Measurements from ENCODE around the gene SPATA22. TPM values are rescaled to one million over a fixed set of nuclear protein-coding genes. Genes with fewer than 3 reads are reported as not detected.
"Not testable (repeated sequence)": the region's sequence is repeated elsewhere in the genome, so short reads cannot be mapped to it uniquely, and the experiment has no call there.

SPATA22 gene
- polyA plus RNA-seq, 1 donor (not counting 4 experiments of a cell fraction or from before 2014, with no cell fraction given), result not detected

DNA sequence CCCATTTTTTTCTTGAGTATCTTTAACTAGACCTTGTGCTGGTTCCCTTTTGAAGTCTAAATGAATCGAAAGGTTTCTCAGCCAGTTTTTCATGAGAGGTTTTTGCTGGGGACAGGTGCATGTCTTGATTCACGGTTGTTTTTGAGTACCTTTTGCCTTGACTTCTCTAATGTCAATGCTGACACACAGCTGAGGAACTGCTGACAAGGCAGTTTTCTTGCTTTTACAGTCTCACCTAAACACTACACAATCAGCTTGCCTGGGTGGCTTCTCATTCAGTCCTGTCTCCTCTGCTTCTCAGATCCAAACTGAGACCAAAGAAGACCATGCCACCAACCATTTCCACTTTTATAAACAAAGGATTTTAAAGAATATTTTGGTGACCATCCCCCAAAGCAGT lies 53.4 kb downstream of the SPATA22 start:
- H4K20me1 ChIP-seq (ENCODE audit: control insufficient read depth, extremely low read depth, insufficient read depth, low read length), result no peaks in the 10 kb centered on the region
- dilution Hi-C loops (cut with MboI; ENCODE audit: extremely low pct_ligation_motif_present, low sequenced_read_pairs), result no loop called here
- no peak overlapping the region for H3K4me2 ChIP-seq (ENCODE audit: control insufficient read depth, extremely low read depth, insufficient read depth, low read depth, low read length)
- no peak for TF ChIP-seq EZH2 (IDR thresholded peaks at IDR 0.05; ENCODE audit: low read length)
- TF ChIP-seq, protein P1, sequence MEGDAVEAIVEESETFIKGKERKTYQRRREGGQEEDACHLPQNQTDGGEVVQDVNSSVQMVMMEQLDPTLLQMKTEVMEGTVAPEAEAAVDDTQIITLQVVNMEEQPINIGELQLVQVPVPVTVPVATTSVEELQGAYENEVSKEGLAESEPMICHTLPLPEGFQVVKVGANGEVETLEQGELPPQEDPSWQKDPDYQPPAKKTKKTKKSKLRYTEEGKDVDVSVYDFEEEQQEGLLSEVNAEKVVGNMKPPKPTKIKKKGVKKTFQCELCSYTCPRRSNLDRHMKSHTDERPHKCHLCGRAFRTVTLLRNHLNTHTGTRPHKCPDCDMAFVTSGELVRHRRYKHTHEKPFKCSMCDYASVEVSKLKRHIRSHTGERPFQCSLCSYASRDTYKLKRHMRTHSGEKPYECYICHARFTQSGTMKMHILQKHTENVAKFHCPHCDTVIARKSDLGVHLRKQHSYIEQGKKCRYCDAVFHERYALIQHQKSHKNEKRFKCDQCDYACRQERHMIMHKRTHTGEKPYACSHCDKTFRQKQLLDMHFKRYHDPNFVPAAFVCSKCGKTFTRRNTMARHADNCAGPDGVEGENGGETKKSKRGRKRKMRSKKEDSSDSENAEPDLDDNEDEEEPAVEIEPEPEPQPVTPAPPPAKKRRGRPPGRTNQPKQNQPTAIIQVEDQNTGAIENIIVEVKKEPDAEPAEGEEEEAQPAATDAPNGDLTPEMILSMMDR (optimal IDR thresholded peaks at IDR 0.05 in 1 of 3, IDR thresholded peaks at IDR 0.05 in 1 of 3, conservative IDR thresholded peaks at IDR 0.05 in 1 of 3; ENCODE audit: extremely low read depth in 1 of 3, insufficient read depth in 2 of 3, low read length in 3 of 3), result no peak
- no peaks in the 10 kb centered on the region for H3K9me1 ChIP-seq (ENCODE audit: control insufficient read depth, extremely low read depth, insufficient read depth, low read length)
- H3K9me3 ChIP-seq (ENCODE audit: control insufficient read depth, low read depth, low read length), result no peaks in the 10 kb centered on the region
- H3K4me1 ChIP-seq (ENCODE audit: control insufficient read depth, extremely low read depth, insufficient read depth, low read length), result no peaks in the 10 kb centered on the region
- FAIRE-seq, result no peak
- no peaks in the 10 kb centered on the region for H3K79me2 ChIP-seq (ENCODE audit: control insufficient read depth, insufficient read depth, low read length)
- H3K9ac ChIP-seq (ENCODE audit: control insufficient read depth, extremely low read depth, insufficient read depth, low read length), result no peak overlapping the region
- no peak overlapping the region for H3K27ac ChIP-seq (ENCODE audit: control insufficient read depth, insufficient read depth, low read length)
- H2AFZ ChIP-seq (ENCODE audit: control insufficient read depth, low read length), result no peak overlapping the region
- no peaks in the 10 kb centered on the region for H3K27me3 ChIP-seq (ENCODE audit: control insufficient read depth, extremely low read depth, insufficient read depth, low read length)
- H3K36me3 ChIP-seq (ENCODE audit: control insufficient read depth in 2 of 2, extremely low read depth in 1 of 2, insufficient read depth in 2 of 2, low read length in 2 of 2), result no peaks in the 10 kb centered on the region
- H3K4me3 ChIP-seq (ENCODE audit: control insufficient read depth in 2 of 3, extremely low read depth in 1 of 3, insufficient read depth in 2 of 3, low read depth in 1 of 3, low read length in 3 of 3), result no peak overlapping the region
- DNase-seq (ENCODE audit: low read depth, low spot score), result no peak

DNA sequence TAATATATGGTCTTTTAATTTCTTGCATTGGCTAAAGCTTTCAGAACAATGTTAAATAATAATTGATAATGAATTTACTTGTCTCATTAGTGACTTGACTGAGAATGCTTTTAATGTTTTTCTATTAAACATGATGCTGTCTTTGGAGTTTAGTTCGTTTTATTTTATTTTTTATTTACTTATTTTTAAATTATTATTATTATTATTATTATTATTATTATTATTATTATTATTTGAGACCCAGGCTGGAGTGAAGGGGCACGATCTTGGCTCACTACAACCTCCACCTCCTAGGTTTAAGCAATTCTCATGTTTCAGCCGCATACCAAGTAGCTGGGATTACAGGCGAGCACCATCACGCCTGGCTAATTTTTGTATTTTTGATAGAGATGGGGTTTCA lies 56.0 kb downstream of the SPATA22 start:
- dilution Hi-C loops (cut with MboI; ENCODE audit: extremely low pct_ligation_motif_present, low sequenced_read_pairs), result no loop called here
- no peak for FAIRE-seq

DNA sequence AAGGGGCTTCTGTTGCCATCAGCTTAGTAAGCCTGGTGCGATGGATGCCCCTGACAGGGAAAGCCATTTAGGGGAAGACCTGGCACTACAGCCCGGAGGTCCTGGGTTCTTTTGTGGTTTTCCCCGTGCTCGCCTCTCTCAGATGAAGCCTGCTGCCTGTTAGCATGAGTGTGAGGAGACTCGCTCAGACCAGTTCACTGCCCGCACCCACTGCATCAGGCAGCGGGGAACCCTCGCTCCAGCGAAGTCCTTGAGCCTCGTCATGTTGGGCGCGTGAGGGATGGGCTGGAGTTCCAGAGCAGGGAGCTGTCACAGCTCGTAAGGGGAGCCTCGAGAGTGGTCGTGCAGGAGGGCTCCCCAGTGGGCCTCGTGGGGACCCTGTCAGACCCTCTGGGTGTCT lies 59.4 kb downstream of the SPATA22 start:
- H2AFZ ChIP-seq (ENCODE audit: control insufficient read depth, low read length); H3K79me2 ChIP-seq (ENCODE audit: control insufficient read depth, insufficient read depth, low read length); dilution Hi-C loops (cut with MboI; ENCODE audit: extremely low pct_ligation_motif_present, low sequenced_read_pairs); H3K9me1 ChIP-seq (ENCODE audit: control insufficient read depth, extremely low read depth, insufficient read depth, low read length); H3K36me3 ChIP-seq (ENCODE audit: control insufficient read depth in 2 of 2, extremely low read depth in 1 of 2, insufficient read depth in 2 of 2, low read length in 2 of 2); H3K4me1 ChIP-seq (ENCODE audit: control insufficient read depth, extremely low read depth, insufficient read depth, low read length); H3K9ac ChIP-seq (ENCODE audit: control insufficient read depth, extremely low read depth, insufficient read depth, low read length); FAIRE-seq; H3K27ac ChIP-seq (ENCODE audit: control insufficient read depth, insufficient read depth, low read length); H3K27me3 ChIP-seq (ENCODE audit: control insufficient read depth, extremely low read depth, insufficient read depth, low read length); H3K9me3 ChIP-seq (ENCODE audit: control insufficient read depth, low read depth, low read length); H3K4me3 ChIP-seq (ENCODE audit: control insufficient read depth in 2 of 3, extremely low read depth in 1 of 3, insufficient read depth in 2 of 3, low read depth in 1 of 3, low read length in 3 of 3); DNase-seq (ENCODE audit: low read depth, low spot score); H3K4me2 ChIP-seq (ENCODE audit: control insufficient read depth, extremely low read depth, insufficient read depth, low read depth, low read length); H4K20me1 ChIP-seq (ENCODE audit: control insufficient read depth, extremely low read depth, insufficient read depth, low read length): not testable (repeated sequence)

More for the DNA sequence above, 56.0 kb downstream of the SPATA22 start:
- Histone ChIP-seq H3K27ac (ENCODE audit: control insufficient read depth, insufficient read depth, low read length) (no peak overlapping the region), H3K9me3 (ENCODE audit: control insufficient read depth, low read depth, low read length) (no peaks in the 10 kb centered on the region), H2AFZ (ENCODE audit: control insufficient read depth, low read length) (no peak overlapping the region), H3K36me3 (ENCODE audit: control insufficient read depth in 2 of 2, extremely low read depth in 1 of 2, insufficient read depth in 2 of 2, low read length in 2 of 2) (no peaks in the 10 kb centered on the region), H4K20me1 (ENCODE audit: control insufficient read depth, extremely low read depth, insufficient read depth, low read length) (no peaks in the 10 kb centered on the region), H3K79me2 (ENCODE audit: control insufficient read depth, insufficient read depth, low read length) (no peaks in the 10 kb centered on the region), H3K4me1 (ENCODE audit: control insufficient read depth, extremely low read depth, insufficient read depth, low read length) (no peaks in the 10 kb centered on the region), H3K27me3 (ENCODE audit: control insufficient read depth, extremely low read depth, insufficient read depth, low read length) (no peaks in the 10 kb centered on the region), H3K9me1 (ENCODE audit: control insufficient read depth, extremely low read depth, insufficient read depth, low read length) (no peaks in the 10 kb centered on the region), H3K4me3 (ENCODE audit: control insufficient read depth in 2 of 3, extremely low read depth in 1 of 3, insufficient read depth in 2 of 3, low read depth in 1 of 3, low read length in 3 of 3) (no peak overlapping the region), H3K9ac (ENCODE audit: control insufficient read depth, extremely low read depth, insufficient read depth, low read length) (no peak overlapping the region), H3K4me2 (ENCODE audit: control insufficient read depth, extremely low read depth, insufficient read depth, low read depth, low read length) (no peak overlapping the region)
- TF ChIP-seq EZH2 (IDR thresholded peaks at IDR 0.05; ENCODE audit: low read length), result no peak
- TF ChIP-seq, protein P1 (optimal IDR thresholded peaks at IDR 0.05 in 1 of 3, IDR thresholded peaks at IDR 0.05 in 1 of 3, conservative IDR thresholded peaks at IDR 0.05 in 1 of 3; ENCODE audit: extremely low read depth in 1 of 3, insufficient read depth in 2 of 3, low read length in 3 of 3), result no peak
- DNase-seq (ENCODE audit: low read depth, low spot score), result no peak

All from keratinocyte (primary cell).